GM10248 (cell line): ENCODE measurements around the gene GRB10.

ENCODE experiments used
- CTCF ChIA-PET: fragments of 300-600 bp; sonication (Branson Sonifier 250); formaldehyde crosslinking; extraction: SDS; loops from one replicate; lab custom pipeline; 2021; ENCODE audit warnings: antibody characterized with exemption; lab: Yijun Ruan, JAX
- POLR2A ChIA-PET: fragments of 350-650 bp; sonication (Branson Sonifier 250); formaldehyde crosslinking; extraction: SDS; loops from one replicate; lab custom pipeline; 2020; ENCODE audit warnings: antibody characterized with exemption; lab: Yijun Ruan, JAX
- DNase-seq: peaks from one replicate; pipeline ENCODE4 v3.0.0; 2012; ENCODE audit errors: extremely low spot score
- CTCF ChIP-seq: IDR thresholded peaks from 2 replicates; pipeline ENCODE4 v1.5.1; 2012; ENCODE audit warnings: mild to moderate bottlenecking, low read depth; ENCODE audit errors: extremely low read depth, missing control alignments, control extremely low read depth

Gene GRB10

GRCh38 chr7:50791363-50791937 is 8.8 kb upstream of the GRB10 start:
- ChIA-PET CTCF (interaction anchor here (1.0 to 1.9 kb wide), 4 partner anchors 9 to 369 kb away, joined by 3 to 5 read pairs (median 4); no protein-coding TSS in a partner anchor), POLR2A (no interaction called here)
- DNase-seq = no peak
- TF ChIP-seq CTCF = no peak

DNA sequence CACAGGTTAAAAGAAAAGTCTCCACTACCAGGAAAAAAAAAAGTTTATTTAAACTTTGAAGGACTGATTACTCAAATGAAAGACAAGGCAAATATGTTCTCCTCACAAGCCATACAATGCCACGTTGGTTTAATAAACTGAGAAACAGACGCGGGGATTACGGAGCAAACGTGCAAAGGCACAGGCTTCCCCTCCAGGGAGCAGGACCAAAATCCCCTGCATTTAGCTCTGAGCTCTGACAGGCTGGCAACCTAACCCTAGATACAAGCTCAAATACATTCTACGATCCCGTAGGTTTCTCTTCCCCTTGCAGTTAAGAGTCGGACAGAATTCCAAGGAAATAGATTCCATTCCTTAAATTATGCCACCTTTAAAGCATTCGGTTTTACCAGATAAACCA is 7.7 kb upstream of the GRB10 start:
- no peak for DNase-seq
- no peak for TF ChIP-seq CTCF
- POLR2A ChIA-PET = no interaction called here
- CTCF ChIA-PET = interaction anchor here (1.4 to 1.9 kb wide), 2 partner anchors 12 to 370 kb away, joined by 4 to 5 read pairs; no protein-coding TSS in a partner anchor

- CTCF ChIA-PET = no interaction called here
- POLR2A ChIA-PET = no interaction called here
Observed at GRCh38 chr7:50788382-50788781, 5.7 kb upstream of the GRB10 start.

DNA sequence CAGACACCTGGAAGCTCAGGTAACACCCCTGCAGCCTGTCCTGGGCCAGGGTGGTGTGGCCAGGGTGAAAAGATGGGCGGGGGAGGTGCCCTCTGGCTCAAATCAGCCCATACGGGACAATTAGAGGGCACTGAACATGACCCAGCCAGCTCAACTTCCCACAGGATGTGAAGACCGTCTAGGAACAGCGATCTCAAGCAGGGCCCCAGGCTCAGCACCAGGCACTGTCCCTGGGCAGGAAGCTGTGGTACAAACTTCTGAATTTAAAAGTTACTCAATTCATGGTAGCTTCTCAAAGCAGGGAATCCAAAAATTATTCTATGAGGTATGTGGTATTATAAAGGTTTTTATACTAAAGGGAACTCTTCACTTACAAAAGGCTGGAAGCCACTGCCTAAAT is 5.1 kb upstream of the GRB10 start:
- DNase-seq = no peak
- CTCF ChIA-PET = no interaction called here
- POLR2A ChIA-PET = no interaction called here

More at GRCh38 chr7:50788382-50788781, 5.7 kb upstream of the GRB10 start:
- TF ChIP-seq CTCF = no peak
- no peak for DNase-seq

DNA sequence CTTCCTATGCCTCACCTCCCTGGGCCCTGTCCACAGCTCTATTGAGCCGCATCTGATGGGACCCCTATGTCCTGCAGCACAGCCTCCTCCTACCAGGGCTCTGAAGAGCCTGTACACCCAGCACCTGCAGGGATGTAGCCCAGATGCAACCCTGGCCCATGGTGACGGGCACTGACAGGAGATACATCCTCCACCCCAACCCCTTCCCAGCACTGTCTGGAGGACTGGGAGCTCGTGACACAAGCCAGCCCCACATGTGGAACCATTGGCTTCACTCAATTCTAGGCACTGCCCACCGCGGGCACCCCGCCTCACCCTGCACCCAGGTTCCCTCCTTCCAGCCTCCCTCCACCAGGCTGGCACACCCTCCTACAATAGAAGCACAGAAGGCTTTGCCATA is 2.6 kb upstream of the GRB10 start:
- DNase-seq = no peak
- ChIA-PET CTCF (no interaction called here), POLR2A (no interaction called here)
- TF ChIP-seq CTCF = no peak

More for the DNA sequence above, 5.1 kb upstream of the GRB10 start:
- no peak for TF ChIP-seq CTCF

DNA sequence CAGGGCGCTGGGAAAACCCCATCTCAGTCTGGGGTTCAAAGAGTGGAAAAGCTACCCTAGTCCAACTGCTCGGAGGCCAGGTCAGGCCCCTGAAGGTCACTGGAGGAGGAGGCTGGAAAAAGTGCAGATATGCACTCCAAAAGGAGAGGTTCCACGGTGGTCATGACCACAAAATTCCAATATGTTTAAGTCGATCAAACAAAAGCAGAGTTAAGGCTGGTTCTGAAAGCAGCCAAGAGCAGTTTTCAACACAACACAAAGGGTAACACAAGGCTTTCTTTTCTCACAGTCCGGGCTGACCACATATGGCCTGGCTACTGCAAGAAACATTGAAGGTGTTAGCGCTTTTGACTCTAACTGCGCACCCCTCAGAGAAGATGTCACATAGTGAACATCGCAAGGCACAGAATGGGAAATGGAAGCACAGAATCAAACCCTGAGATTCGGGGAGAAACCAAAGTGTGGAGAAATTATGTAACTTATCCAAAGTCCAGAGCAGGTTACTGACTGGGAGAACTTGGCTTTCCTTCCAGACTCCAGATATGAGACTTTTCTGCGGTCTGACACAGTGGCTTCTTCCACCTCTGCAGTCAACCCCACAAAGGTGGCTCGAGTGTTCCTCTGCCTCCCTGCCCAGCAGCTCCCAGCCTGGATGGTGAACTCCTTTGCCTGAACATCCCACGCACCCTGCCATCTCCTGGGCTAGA is 1.3 kb upstream of the GRB10 start:
- TF ChIP-seq CTCF = no peak
- DNase-seq = no peak
- ChIA-PET CTCF (no interaction called here), POLR2A (no interaction called here)
